MCF 10A (cell line): ENCODE results near the gene LDB2. TPM values are rescaled to one million over a fixed set of nuclear protein-coding genes. Genes with fewer than 3 reads are reported as not detected.

Experiments used
- BruUV-seq: library from RNA; stranded (reverse); fragments of 400-500 nt; replicated peaks from 2 replicates; lab custom pipeline; 2021; lab: Mats Ljungman, UMichigan
- CTCF ChIA-PET: fragments of 300-600 bp; sonication (Branson Sonifier 250); formaldehyde crosslinking; extraction: SDS; loops from one replicate; lab custom pipeline; 2021; ENCODE audit warnings: antibody characterized with exemption, inconsistent platforms; lab: Yijun Ruan, JAX
- POLR2A ChIA-PET: fragments of 300-600, 350-650 bp; sonication (Branson Sonifier 250); formaldehyde crosslinking; extraction: SDS; loops from one replicate; lab custom pipeline; 2020; ENCODE audit warnings: antibody characterized with exemption, inconsistent platforms; lab: Yijun Ruan, JAX
- DNase-seq: peaks from one replicate; pipeline ENCODE4 v3.0.0-alpha.2; 2018; ENCODE audit not compliant: unreplicated experiment
- H3K27ac Mint-ChIP-seq: one replicate; pipeline ENCODE4 v1.8.0; 2022; ENCODE audit warnings: mild to moderate bottlenecking, low read depth, mixed read lengths; ENCODE audit not compliant: unreplicated experiment
- H3K27me3 Mint-ChIP-seq: one replicate; pipeline ENCODE4 v1.8.0; 2022; ENCODE audit warnings: mixed read lengths; ENCODE audit not compliant: insufficient read depth, unreplicated experiment
- H3K36me3 Mint-ChIP-seq: one replicate; pipeline ENCODE4 v1.8.0; 2022; ENCODE audit warnings: mild to moderate bottlenecking, moderate library complexity, mixed read lengths; ENCODE audit not compliant: insufficient read depth, unreplicated experiment
- H3K4me1 Mint-ChIP-seq: one replicate; pipeline ENCODE4 v1.8.0; 2022; ENCODE audit warnings: mixed read lengths; ENCODE audit not compliant: insufficient read depth, unreplicated experiment
- H3K4me3 Mint-ChIP-seq: one replicate; pipeline ENCODE4 v1.8.0; 2022; ENCODE audit warnings: mild to moderate bottlenecking, moderate library complexity, mixed read lengths; ENCODE audit not compliant: unreplicated experiment
- H3K9me3 Mint-ChIP-seq: one replicate; pipeline ENCODE4 v1.8.0; 2022; ENCODE audit warnings: mixed read lengths; ENCODE audit not compliant: unreplicated experiment
- intact Hi-C: fragments of 100-400 bp; cut with micrococcal nuclease; formaldehyde crosslinking; loops from 2 replicates; pipeline ENCODE4 v1.14.1; 2022
- total RNA-seq: library from RNA; stranded (reverse); gene quantifications from 2 replicates; pipeline ENCODE4 v1.2.3, GENCODE V29; 2022
- TF ChIP-seq, protein P1 (sequence below): fragments of 200-600 bp; IDR thresholded peaks from one replicate; pipeline ENCODE4 v1.8.0; 2022; ENCODE audit warnings: antibody characterized with exemption, mild to moderate bottlenecking; ENCODE audit not compliant: unreplicated experiment

The LDB2 gene
- total RNA-seq, 1 experiment from 2014 or later, result not detected

GRCh38 chr4:16817286-16817685 is 81.2 kb downstream of the LDB2 start:
- intact Hi-C loops, result no loop called here
- CTCF ChIA-PET, result no interaction called here
- H3K4me1 Mint-ChIP-seq, result peaks cover 5% of the 10 kb centered on the region
- POLR2A ChIA-PET, result no interaction called here
- H3K9me3 Mint-ChIP-seq, result no peaks in the 10 kb centered on the region
- H3K27me3 Mint-ChIP-seq, result peaks cover 51% of the 10 kb centered on the region
- H3K36me3 Mint-ChIP-seq, result no peaks in the 10 kb centered on the region
- DNase-seq, result no peak
- no peak overlapping the region for H3K27ac Mint-ChIP-seq
- TF ChIP-seq, protein P1, sequence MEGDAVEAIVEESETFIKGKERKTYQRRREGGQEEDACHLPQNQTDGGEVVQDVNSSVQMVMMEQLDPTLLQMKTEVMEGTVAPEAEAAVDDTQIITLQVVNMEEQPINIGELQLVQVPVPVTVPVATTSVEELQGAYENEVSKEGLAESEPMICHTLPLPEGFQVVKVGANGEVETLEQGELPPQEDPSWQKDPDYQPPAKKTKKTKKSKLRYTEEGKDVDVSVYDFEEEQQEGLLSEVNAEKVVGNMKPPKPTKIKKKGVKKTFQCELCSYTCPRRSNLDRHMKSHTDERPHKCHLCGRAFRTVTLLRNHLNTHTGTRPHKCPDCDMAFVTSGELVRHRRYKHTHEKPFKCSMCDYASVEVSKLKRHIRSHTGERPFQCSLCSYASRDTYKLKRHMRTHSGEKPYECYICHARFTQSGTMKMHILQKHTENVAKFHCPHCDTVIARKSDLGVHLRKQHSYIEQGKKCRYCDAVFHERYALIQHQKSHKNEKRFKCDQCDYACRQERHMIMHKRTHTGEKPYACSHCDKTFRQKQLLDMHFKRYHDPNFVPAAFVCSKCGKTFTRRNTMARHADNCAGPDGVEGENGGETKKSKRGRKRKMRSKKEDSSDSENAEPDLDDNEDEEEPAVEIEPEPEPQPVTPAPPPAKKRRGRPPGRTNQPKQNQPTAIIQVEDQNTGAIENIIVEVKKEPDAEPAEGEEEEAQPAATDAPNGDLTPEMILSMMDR, result no peak
- H3K4me3 Mint-ChIP-seq, result no peak overlapping the region
- BruUV-seq, result no TSS peak

DNA sequence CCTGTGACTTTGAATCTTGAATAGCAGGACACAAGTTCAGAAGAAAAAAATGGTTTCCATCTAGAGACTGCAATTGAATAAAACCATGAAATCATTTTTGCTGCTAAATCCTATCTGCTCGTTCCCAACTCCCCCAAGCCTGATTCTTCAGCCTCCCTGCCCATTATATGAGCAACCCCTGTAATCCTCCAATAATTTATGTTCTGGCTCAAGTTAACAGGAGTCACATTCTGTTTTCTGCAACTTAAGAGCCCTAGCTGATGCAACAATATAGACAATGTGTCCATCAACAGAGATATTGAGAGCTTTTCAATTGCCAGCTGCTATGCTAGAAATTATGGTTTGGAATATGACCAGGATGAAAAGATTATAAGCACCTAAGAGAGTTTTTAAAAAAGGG is 84.1 kb downstream of the LDB2 start:
- intact Hi-C loops, result no loop called here
- ChIA-PET POLR2A (no interaction called here), CTCF (interaction anchor here (0.7 kb wide), 1 partner anchor 1785 kb away, joined by 3 read pairs; no protein-coding TSS in a partner anchor)
- no peak for DNase-seq
- Mint-ChIP-seq H3K4me3 (no peak overlapping the region), H3K9me3 (no peaks in the 10 kb centered on the region), H3K4me1 (no peaks in the 10 kb centered on the region), H3K36me3 (no peaks in the 10 kb centered on the region), H3K27me3 (peaks cover 66% of the 10 kb centered on the region), H3K27ac (no peak overlapping the region)
- TF ChIP-seq, protein P1, result no peak
- no TSS peak for BruUV-seq

DNA sequence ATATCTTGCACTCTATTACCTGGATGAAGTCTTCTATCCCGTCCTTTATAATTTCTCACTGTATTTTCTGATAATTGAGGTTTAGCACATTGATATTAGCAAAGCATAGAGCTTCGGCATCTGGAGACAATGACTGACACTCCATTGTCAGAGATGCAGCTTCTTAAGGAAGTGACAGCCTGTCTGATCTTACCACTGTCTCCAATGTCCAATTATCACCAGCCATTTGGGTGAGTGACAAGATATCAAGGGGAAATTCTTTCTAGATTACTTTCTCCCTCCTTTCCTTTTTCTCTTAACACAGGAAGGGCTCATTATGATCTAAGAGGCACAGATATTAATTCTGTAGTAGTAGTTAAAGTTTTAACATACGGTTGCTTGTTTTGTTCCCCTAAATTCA is 86.4 kb downstream of the LDB2 start:
- intact Hi-C loops, result no loop called here
- BruUV-seq, result no TSS peak
- Mint-ChIP-seq H3K27ac (no peak overlapping the region), H3K4me1 (no peaks in the 10 kb centered on the region), H3K9me3 (no peaks in the 10 kb centered on the region), H3K4me3 (no peak overlapping the region), H3K36me3 (no peaks in the 10 kb centered on the region), H3K27me3 (peaks cover 82% of the 10 kb centered on the region)
- DNase-seq, result no peak
- TF ChIP-seq, protein P1, result no peak
- ChIA-PET POLR2A (no interaction called here), CTCF (no interaction called here)

DNA sequence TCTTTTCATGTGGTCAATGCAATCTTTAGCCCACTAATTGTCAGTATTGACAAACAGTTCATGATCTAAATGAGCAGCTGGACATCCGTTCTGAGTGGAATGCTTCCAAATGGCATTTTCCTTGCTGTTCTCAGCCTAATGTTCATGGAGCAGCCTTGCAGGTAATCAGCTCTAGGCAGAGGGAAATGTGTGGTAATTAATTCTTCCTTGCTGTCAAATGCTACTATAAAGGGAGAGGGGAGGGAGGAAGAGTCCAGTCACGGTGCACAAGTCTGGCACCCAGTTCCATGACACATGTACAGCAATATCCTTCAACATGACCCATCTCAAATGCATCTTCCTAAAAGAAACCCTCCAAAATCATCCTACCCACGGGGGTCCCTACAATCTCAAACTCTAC is 88.5 kb downstream of the LDB2 start:
- DNase-seq, result no peak
- Mint-ChIP-seq H3K36me3 (no peaks in the 10 kb centered on the region), H3K4me3 (no peak overlapping the region), H3K4me1 (no peaks in the 10 kb centered on the region), H3K9me3 (no peaks in the 10 kb centered on the region), H3K27me3 (peaks cover 94% of the 10 kb centered on the region), H3K27ac (no peak overlapping the region)
- ChIA-PET POLR2A (no interaction called here), CTCF (interaction anchor here (0.6 kb wide), 1 partner anchor 273 kb away, joined by 3 read pairs; no protein-coding TSS in a partner anchor)
- TF ChIP-seq, protein P1, result no peak
- no TSS peak for BruUV-seq
- intact Hi-C loops, result no loop called here
